ENCODE measurements around the gene CPA5.

Gene CPA5

GRCh38 chr7:130384841-130385599, 40.4 kb downstream of the CPA5 start:
- H3K36me3 ChIP-seq (ENCODE audit: insufficient read depth, low read length) = no peaks in the 10 kb centered on the region
- H3K9ac ChIP-seq (ENCODE audit: low read depth, low read length) = no peak overlapping the region
- H3K4me1 ChIP-seq (ENCODE audit: insufficient read depth, low read length) = no peaks in the 10 kb centered on the region; the same call in 1 of the 2 replicates
- no peaks in the 10 kb centered on the region for H3K9me3 ChIP-seq (ENCODE audit: control insufficient read depth, insufficient read depth, low read length)

DNA sequence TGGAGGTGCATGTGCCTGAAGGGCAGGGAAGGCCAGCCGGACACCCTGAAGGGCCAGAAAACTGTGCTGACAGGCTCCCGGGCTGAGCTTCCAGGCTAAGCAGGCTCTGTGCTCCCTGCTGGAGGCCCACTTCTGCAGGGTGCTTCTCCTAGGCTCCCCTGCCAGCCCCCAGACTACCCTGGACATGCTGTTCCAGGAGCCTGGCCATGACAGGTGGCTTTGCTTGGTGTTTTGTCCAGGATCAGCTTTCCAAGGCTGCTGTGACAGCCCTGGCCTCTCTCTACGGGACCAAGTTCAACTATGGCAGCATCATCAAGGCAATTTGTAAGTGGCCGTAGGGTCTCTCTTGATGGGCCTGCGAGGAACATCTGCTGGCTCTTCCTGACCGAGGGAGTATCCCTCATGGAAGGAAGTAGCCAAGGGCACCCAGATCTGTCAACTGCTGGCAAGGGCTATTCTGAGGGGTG, 41.0 kb downstream of the CPA5 start:
- H3K9ac ChIP-seq (ENCODE audit: low read depth, low read length) = no peak overlapping the region
- no peaks in the 10 kb centered on the region for H3K36me3 ChIP-seq (ENCODE audit: insufficient read depth, low read length)
- no peaks in the 10 kb centered on the region for H3K9me3 ChIP-seq (ENCODE audit: control insufficient read depth, insufficient read depth, low read length)
- H3K4me1 ChIP-seq (ENCODE audit: insufficient read depth, low read length) = no peaks in the 10 kb centered on the region; the same call in 1 of the 2 replicates

- H3K9me3 ChIP-seq (ENCODE audit: control insufficient read depth, insufficient read depth, low read length) = no peaks in the 10 kb centered on the region
- H3K4me1 ChIP-seq (ENCODE audit: insufficient read depth, low read length) = no peaks in the 10 kb centered on the region
- no peak overlapping the region for H3K9ac ChIP-seq (ENCODE audit: low read depth, low read length)
- H3K36me3 ChIP-seq (ENCODE audit: insufficient read depth, low read length) = no peaks in the 10 kb centered on the region
These were observed 42.3 kb downstream of the CPA5 start for GRCh38 chr7:130386876-130387275.

GRCh38 chr7:130387306-130387627, 42.7 kb downstream of the CPA5 start:
- Histone ChIP-seq H3K9ac (ENCODE audit: low read depth, low read length) (no peak overlapping the region), H3K36me3 (ENCODE audit: insufficient read depth, low read length) (no peaks in the 10 kb centered on the region), H3K9me3 (ENCODE audit: control insufficient read depth, insufficient read depth, low read length) (no peaks in the 10 kb centered on the region), H3K4me1 (ENCODE audit: insufficient read depth, low read length) (no peaks in the 10 kb centered on the region)

DNA sequence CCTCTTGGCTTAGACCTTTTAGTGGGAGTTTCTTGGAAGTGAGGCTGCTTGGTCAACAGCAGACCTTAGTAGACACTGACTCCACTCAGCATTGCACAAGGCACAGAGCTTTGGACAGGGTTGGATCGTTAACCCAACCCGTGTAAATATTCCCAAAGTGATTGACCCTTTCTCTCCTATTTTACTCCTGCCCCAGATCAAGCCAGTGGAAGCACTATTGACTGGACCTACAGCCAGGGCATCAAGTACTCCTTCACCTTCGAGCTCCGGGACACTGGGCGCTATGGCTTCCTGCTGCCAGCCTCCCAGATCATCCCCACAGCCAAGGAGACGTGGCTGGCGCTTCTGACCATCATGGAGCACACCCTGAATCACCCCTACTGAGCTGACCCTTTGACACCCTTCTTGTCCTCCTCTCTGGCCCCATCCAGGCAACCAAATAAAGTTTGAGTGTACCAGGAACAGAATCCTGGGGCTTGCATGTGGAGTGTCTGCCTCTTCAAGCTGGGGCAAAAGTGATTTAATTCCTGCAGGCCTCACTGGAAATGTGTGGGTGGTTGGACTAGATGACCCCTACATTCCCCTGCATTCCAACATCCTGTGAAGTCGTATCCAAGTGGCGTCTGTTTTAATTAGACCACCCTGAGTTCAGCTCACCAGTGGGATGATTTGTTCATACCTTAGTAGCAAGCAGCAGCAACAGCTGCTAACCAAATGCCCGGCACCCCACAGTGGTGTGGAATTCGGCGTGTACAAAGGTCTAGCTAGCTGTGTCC, 43.2 kb downstream of the CPA5 start:
- Histone ChIP-seq H3K9me3 (ENCODE audit: control insufficient read depth, insufficient read depth, low read length) (no peaks in the 10 kb centered on the region), H3K4me1 (ENCODE audit: insufficient read depth, low read length) (no peaks in the 10 kb centered on the region), H3K36me3 (ENCODE audit: insufficient read depth, low read length) (no peaks in the 10 kb centered on the region), H3K9ac (ENCODE audit: low read depth, low read length) (no peak overlapping the region)

DNA sequence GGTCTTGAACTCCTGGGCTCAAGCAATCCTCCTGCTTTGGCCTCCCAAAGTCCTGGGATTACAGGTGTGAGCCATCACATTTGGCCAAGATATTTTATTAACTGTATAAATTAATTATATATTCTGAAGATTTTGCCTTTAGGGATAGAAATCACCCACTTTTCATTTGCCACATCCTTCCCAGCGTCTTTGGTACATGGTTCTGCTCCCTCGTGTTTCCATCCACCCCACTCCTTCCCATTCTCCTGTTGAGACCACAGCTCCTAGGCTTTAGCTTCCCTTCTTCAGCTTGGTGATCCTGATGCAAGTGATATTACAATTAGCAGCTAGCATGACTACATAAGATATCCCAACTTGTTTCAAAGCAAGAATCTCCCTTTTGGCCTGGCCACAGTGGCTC, 44.1 kb downstream of the CPA5 start:
- Histone ChIP-seq H3K9ac (ENCODE audit: low read depth, low read length) (no peak overlapping the region), H3K4me1 (ENCODE audit: insufficient read depth, low read length) (no peaks in the 10 kb centered on the region), H3K9me3 (ENCODE audit: control insufficient read depth, insufficient read depth, low read length) (no peaks in the 10 kb centered on the region)

DNA sequence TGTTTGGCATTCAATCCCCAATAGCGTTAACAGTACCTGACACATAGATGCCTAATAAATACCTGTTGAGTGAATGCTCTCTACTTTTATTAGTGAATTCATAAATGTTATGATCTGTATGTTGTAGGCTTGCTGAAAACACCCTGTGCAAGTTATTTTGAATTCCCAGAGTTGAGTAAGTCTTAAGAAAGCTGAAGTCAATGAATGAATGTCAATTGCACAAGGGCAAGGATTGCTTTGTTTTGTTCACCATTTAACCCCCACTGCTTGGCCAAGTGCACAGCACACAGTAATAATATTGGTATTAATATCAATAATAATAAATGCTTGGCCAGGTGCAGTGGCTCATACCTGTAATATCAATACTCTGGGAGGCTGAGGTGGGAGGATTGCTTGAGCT, 45.9 kb downstream of the CPA5 start:
- H3K36me3 ChIP-seq (ENCODE audit: insufficient read depth, low read length) = no peaks in the 10 kb centered on the region

More for the DNA sequence above, 44.1 kb downstream of the CPA5 start:
- H3K36me3 ChIP-seq (ENCODE audit: insufficient read depth, low read length) = no peaks in the 10 kb centered on the region

DNA sequence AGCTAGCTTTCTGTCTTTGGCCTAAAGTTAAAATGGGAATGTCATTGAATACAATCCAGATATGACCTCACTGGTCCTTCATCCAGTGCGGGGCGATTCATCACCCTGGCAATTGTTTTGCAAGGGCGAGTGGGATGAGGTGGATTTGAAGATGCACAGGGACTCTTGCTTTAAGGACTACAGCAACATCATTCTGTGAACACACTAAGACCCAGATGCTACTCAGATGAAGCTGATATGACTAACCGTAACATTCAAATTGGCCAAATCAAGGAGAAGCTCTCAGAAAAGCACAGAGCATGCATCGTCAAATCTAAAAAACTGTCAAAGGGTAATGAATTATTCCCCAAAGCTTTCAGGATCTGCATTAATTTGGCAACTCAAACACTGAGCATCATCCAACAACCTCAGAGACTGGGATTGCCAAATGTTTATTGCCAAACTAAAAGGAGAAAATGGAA, 48.5 kb downstream of the CPA5 start:
- H3K9me3 ChIP-seq (ENCODE audit: control insufficient read depth, insufficient read depth, low read length) = no peaks in the 10 kb centered on the region
- H3K9ac ChIP-seq (ENCODE audit: low read depth, low read length) = no peak overlapping the region
- H3K36me3 ChIP-seq (ENCODE audit: insufficient read depth, low read length) = no peaks in the 10 kb centered on the region
- H3K4me1 ChIP-seq (ENCODE audit: insufficient read depth, low read length) = no peaks in the 10 kb centered on the region

More for the DNA sequence above, 45.9 kb downstream of the CPA5 start:
- H3K4me1 ChIP-seq (ENCODE audit: insufficient read depth, low read length) = no peaks in the 10 kb centered on the region
- H3K9ac ChIP-seq (ENCODE audit: low read depth, low read length) = no peak overlapping the region
- no peaks in the 10 kb centered on the region for H3K9me3 ChIP-seq (ENCODE audit: control insufficient read depth, insufficient read depth, low read length)

- H3K4me1 ChIP-seq (ENCODE audit: insufficient read depth, low read length) = no peaks in the 10 kb centered on the region
- no peaks in the 10 kb centered on the region for H3K9me3 ChIP-seq (ENCODE audit: control insufficient read depth, insufficient read depth, low read length)
- H3K9ac ChIP-seq (ENCODE audit: low read depth, low read length) = no peak overlapping the region
- H3K36me3 ChIP-seq (ENCODE audit: insufficient read depth, low read length) = no peaks in the 10 kb centered on the region
These were observed 49.3 kb downstream of the CPA5 start for GRCh38 chr7:130393841-130394411.

GRCh38 chr7:130394421-130395195, 50.0 kb downstream of the CPA5 start:
- Histone ChIP-seq H3K9me3 (ENCODE audit: control insufficient read depth, insufficient read depth, low read length) (no peaks in the 10 kb centered on the region), H3K9ac (ENCODE audit: low read depth, low read length) (no peak overlapping the region), H3K4me1 (ENCODE audit: insufficient read depth, low read length) (no peaks in the 10 kb centered on the region), H3K36me3 (ENCODE audit: insufficient read depth, low read length) (no peaks in the 10 kb centered on the region)

DNA sequence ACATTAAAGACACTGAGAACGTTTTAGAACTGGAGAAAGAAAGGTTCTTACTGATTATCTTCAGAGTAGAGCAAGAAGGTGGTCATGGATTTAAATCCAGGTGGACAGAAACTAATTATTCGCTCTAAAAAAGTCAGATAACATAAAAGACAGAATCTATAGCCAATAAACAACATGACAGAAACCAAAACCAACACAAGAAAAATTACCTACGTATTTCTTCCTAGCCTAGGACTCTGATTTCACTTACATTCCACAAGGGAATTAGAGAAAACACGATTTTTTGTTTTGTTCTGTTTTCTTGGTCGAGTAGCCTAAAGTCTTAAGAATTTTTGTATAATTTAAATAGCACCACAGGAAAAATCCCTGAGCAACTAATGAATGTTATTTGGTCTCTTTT, 50.8 kb downstream of the CPA5 start:
- no peaks in the 10 kb centered on the region for H3K4me1 ChIP-seq (ENCODE audit: insufficient read depth, low read length)
- H3K9me3 ChIP-seq (ENCODE audit: control insufficient read depth, insufficient read depth, low read length) = no peaks in the 10 kb centered on the region
- no peaks in the 10 kb centered on the region for H3K36me3 ChIP-seq (ENCODE audit: insufficient read depth, low read length)
- H3K9ac ChIP-seq (ENCODE audit: low read depth, low read length) = no peak overlapping the region

GRCh38 chr7:130396109-130396508, 51.5 kb downstream of the CPA5 start:
- no peaks in the 10 kb centered on the region for H3K9me3 ChIP-seq (ENCODE audit: control insufficient read depth, insufficient read depth, low read length)
- H3K36me3 ChIP-seq (ENCODE audit: insufficient read depth, low read length) = no peaks in the 10 kb centered on the region
- H3K9ac ChIP-seq (ENCODE audit: low read depth, low read length) = no peak overlapping the region
- no peaks in the 10 kb centered on the region for H3K4me1 ChIP-seq (ENCODE audit: insufficient read depth, low read length)

DNA sequence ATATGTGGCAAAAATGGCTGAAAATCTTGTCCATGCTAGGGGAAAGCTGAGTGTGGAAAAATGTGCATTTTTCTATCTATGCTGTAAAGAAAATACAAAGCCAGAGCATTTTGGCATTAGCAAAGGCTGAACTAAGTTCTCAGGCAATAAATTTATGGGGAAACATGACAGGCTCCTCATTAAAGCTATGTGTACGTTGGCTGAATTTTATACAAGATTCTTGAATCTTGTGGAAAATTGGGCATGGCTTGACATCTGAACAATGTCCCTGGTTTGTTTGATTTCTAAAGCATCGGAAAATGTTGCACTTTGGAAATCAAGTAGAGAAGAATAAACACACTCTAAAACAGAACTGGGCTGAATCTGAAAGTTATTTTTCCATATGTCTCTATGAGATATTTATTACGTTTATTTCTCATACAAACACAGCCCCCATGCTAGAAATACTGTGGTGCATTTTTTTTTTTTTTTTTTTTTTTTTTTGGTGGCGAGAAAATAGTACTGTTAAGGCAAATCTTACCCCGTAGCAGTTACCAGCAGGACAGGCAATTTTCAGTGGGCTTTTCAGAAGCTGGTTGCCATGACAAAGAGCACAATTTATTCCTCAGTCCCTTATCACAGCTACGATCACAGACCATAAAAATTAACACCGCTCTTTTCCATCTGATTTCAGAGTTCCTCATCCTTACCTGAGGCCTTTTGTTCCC, 52.6 kb downstream of the CPA5 start:
- no peaks in the 10 kb centered on the region for H3K4me1 ChIP-seq (ENCODE audit: insufficient read depth, low read length)
- H3K36me3 ChIP-seq (ENCODE audit: insufficient read depth, low read length) = no peaks in the 10 kb centered on the region
- no peak overlapping the region for H3K9ac ChIP-seq (ENCODE audit: low read depth, low read length)

GRCh38 chr7:130397758-130398073, 53.1 kb downstream of the CPA5 start:
- H3K9me3 ChIP-seq (ENCODE audit: control insufficient read depth, insufficient read depth, low read length) = no peaks in the 10 kb centered on the region
- H3K36me3 ChIP-seq (ENCODE audit: insufficient read depth, low read length) = no peaks in the 10 kb centered on the region

More for the DNA sequence above, 52.6 kb downstream of the CPA5 start:
- H3K9me3 ChIP-seq (ENCODE audit: control insufficient read depth, insufficient read depth, low read length) = no peaks in the 10 kb centered on the region

More at GRCh38 chr7:130397758-130398073, 53.1 kb downstream of the CPA5 start:
- Histone ChIP-seq H3K9ac (ENCODE audit: low read depth, low read length) (no peak overlapping the region), H3K4me1 (ENCODE audit: insufficient read depth, low read length) (no peaks in the 10 kb centered on the region)
